Endothelial cell of umbilical vein (primary cell): ENCODE data around the gene ABCC4. TPM values are rescaled to one million over a fixed set of nuclear protein-coding genes. Genes with fewer than 3 reads are reported as not detected.

Experiments used
- BruUV-seq: library from RNA; stranded (reverse); fragments of 400-500 nt; replicated peaks from 2 replicates; lab custom pipeline; 2021; lab: Mats Ljungman, UMichigan
- CTCF ChIA-PET: fragments of 300-600, 350-600 bp; sonication (Branson Sonifier 250); formaldehyde crosslinking; loops from one replicate; lab custom pipeline; 2021; ENCODE audit warnings: antibody characterized with exemption, inconsistent platforms; lab: Charles Lee
- POLR2A ChIA-PET: fragments of 300-600, 350-600 bp; sonication (Branson Sonifier 250); formaldehyde crosslinking; loops from one replicate; lab custom pipeline; 2021; ENCODE audit warnings: antibody characterized with exemption, inconsistent platforms; lab: Charles Lee
- DNase-seq: peaks from one replicate; pipeline ENCODE4 v3.0.0-alpha.2; 2011; ENCODE audit warnings: low read depth, low spot score
- FAIRE-seq: peaks from 2 replicates; lab custom pipeline; 2011; peaks lifted over from hg19 to GRCh38; lab: Jason Lieb, UNC
- H2AFZ ChIP-seq: 2 replicates; pipeline ENCODE4 v1.6.0; 2012; ENCODE audit warnings: low read depth, low read length, control low read depth, inconsistent platforms
- H3K27ac ChIP-seq: 2 replicates; pipeline ENCODE4 v1.5.1; 2011; ENCODE audit warnings: low read depth, mild to moderate bottlenecking, control low read depth, low read length, moderate library complexity; ENCODE audit not compliant: insufficient read depth
- H3K27me3 ChIP-seq, 2 experiments: 2 replicates each; pipeline versions ENCODE4 v1.6.0 to v1.6.1; 2011; ENCODE audit warnings: low read length in 2 of 2, mixed read lengths in 1 of 2; ENCODE audit not compliant: control insufficient read depth in 2 of 2, insufficient read depth in 2 of 2
- H3K36me3 ChIP-seq, 2 experiments: 2 replicates in 1 of 2; 3 replicates in 1 of 2; pipeline ENCODE4 v1.5.1; 2011; ENCODE audit warnings: low read length in 2 of 2, mild to moderate bottlenecking in 1 of 2, moderate library complexity in 1 of 2; ENCODE audit not compliant: control insufficient read depth in 2 of 2, insufficient read depth in 2 of 2; ENCODE audit errors: extremely low read depth in 1 of 2
- H3K4me1 ChIP-seq: 3 replicates; pipeline ENCODE4 v1.5.1; 2011; ENCODE audit warnings: mild to moderate bottlenecking, low read length; ENCODE audit not compliant: control insufficient read depth, insufficient read depth; ENCODE audit errors: extremely low read depth
- H3K4me2 ChIP-seq: 2 replicates; pipeline ENCODE4 v1.6.1; 2011; ENCODE audit warnings: low read length, control low read depth, mixed read lengths; ENCODE audit not compliant: insufficient read depth
- H3K4me3 ChIP-seq, 3 experiments: fragments of 200-600 bp in 1 of 3; sonication (generic), shearing (Covaris generic) in 1 of 3; replicated peaks in 1 of 3; 2 replicates each; pipeline ENCODE4 v1.5.1; 2011 to 2016; ENCODE audit warnings: control low read depth in 3 of 3, low read length in 3 of 3, mild to moderate bottlenecking in 2 of 3, inconsistent platforms in 1 of 3, low read depth in 1 of 3, moderate library complexity in 1 of 3; ENCODE audit not compliant: insufficient read depth in 1 of 3
- H3K79me2 ChIP-seq: 2 replicates; pipeline ENCODE4 v1.6.0; 2012; ENCODE audit warnings: low read length, inconsistent platforms; ENCODE audit not compliant: control insufficient read depth, insufficient read depth
- H3K9ac ChIP-seq: replicated peaks from 2 replicates; pipeline ENCODE3; 2011; ENCODE audit warnings: low read length, control low read depth; ENCODE audit not compliant: insufficient read depth; ENCODE audit errors: extremely low read depth
- H3K9me1 ChIP-seq: replicated peaks from 3 replicates; pipeline ENCODE4 v1.6.0; 2011; ENCODE audit warnings: mild to moderate bottlenecking, low read length; ENCODE audit not compliant: control insufficient read depth, insufficient read depth; ENCODE audit errors: extremely low read depth
- H3K9me3 ChIP-seq: replicated peaks from 2 replicates; pipeline ENCODE4 v1.5.1; 2012; ENCODE audit warnings: low read length, inconsistent platforms; ENCODE audit not compliant: control insufficient read depth, insufficient read depth
- H4K20me1 ChIP-seq: replicated peaks from 2 replicates; pipeline ENCODE3; 2011; ENCODE audit warnings: mild to moderate bottlenecking, low read length; ENCODE audit not compliant: control insufficient read depth, insufficient read depth; ENCODE audit errors: extremely low read depth
- CTCF ChIP-seq, 2 donors: IDR thresholded peaks; 1 replicate in 1 of 2; 2 replicates in 1 of 2; pipeline ENCODE4 v1.5.1; 2011; ENCODE audit warnings: low read length in 2 of 2, mild to moderate bottlenecking in 2 of 2, moderate library complexity in 2 of 2, control low read depth in 1 of 2, inconsistent platforms in 1 of 2, low read depth in 1 of 2; ENCODE audit not compliant: insufficient read depth in 1 of 2; ENCODE audit errors: extremely low read depth in 1 of 2
- EZH2 ChIP-seq: IDR thresholded peaks from 2 replicates; pipeline ENCODE4 v1.6.1; 2012; ENCODE audit warnings: borderline replicate concordance, low read depth, mild to moderate bottlenecking, moderate library complexity, low read length, inconsistent platforms; ENCODE audit not compliant: severe bottlenecking
- FOS ChIP-seq: IDR thresholded peaks from 2 replicates; pipeline ENCODE4 v1.6.1; 2011; ENCODE audit warnings: mild to moderate bottlenecking, low read length, moderate library complexity, borderline replicate concordance; ENCODE audit not compliant: insufficient read depth
- GATA2 ChIP-seq: IDR thresholded peaks from 2 replicates; pipeline ENCODE4 v1.7.0; 2011; ENCODE audit warnings: low read depth, mild to moderate bottlenecking, moderate library complexity, mixed read lengths, low read length; ENCODE audit not compliant: insufficient read length, insufficient read depth
- JUN ChIP-seq: IDR thresholded peaks from 2 replicates; pipeline ENCODE4 v1.6.1; 2011; ENCODE audit warnings: borderline replicate concordance, low read depth; ENCODE audit not compliant: insufficient read length, insufficient read depth
- MAX ChIP-seq: IDR thresholded peaks from 2 replicates; pipeline ENCODE4 v1.6.1; 2011; ENCODE audit not compliant: insufficient read depth, insufficient read length
- MYC ChIP-seq: IDR thresholded peaks from one replicate; pipeline ENCODE4 v1.6.1; 2011; ENCODE audit warnings: mild to moderate bottlenecking, low read depth, low read length
- POLR2A ChIP-seq: IDR thresholded peaks from 2 replicates; pipeline ENCODE4 v1.6.1; 2012; ENCODE audit warnings: low read depth, mild to moderate bottlenecking, control low read depth, low read length
- POLR2AphosphoS5 ChIP-seq: IDR thresholded peaks from 2 replicates; pipeline ENCODE4 v1.6.1; 2012; ENCODE audit warnings: low read depth, mild to moderate bottlenecking, control low read depth, low read length, moderate library complexity; ENCODE audit not compliant: insufficient read depth
- dilution Hi-C: fragments of 300-500 bp; cut with MboI; formaldehyde crosslinking; loops from one replicate; pipeline ENCODE4 v1.15.0; 2019; ENCODE audit warnings: low sequenced_read_pairs; ENCODE audit not compliant: extremely low pct_ligation_motif_present
- intact Hi-C: fragments of 100-400 bp; cut with micrococcal nuclease; formaldehyde crosslinking; loops from one replicate; pipeline ENCODE4 v1.10.0; 2022
- polyA plus RNA-seq, 4 experiments: library from polyadenylated mRNA; depleted of rRNA in 3 of 4; stranded (reverse) in 3 of 4; unstranded in 1 of 4; fragments of >200 nt; gene quantifications; 2 replicates each; pipeline versions ENCODE4 v1.2.1 to v1.2.3, GENCODE V29; 2011 to 2012; ENCODE audit warnings: missing spikeins in 1 of 4
- total RNA-seq: library from RNA; stranded (reverse); gene quantifications from 2 replicates; pipeline ENCODE4 v1.2.3, GENCODE V29; 2021

The ABCC4 gene
- total and polyA plus RNA-seq, 2 donors (not counting 3 experiments of a cell fraction or from before 2014, with no cell fraction given): 9.2 to 15.9 TPM

- POLR2A ChIA-PET: no interaction called here
- Histone ChIP-seq H3K79me2 (no peaks in the 10 kb centered on the region), H3K9me1 (no peaks in the 10 kb centered on the region), H3K4me3 (no peak overlapping the region), H3K36me3 (no peaks in the 10 kb centered on the region), H3K27me3 (no peaks in the 10 kb centered on the region), H3K4me2 (no peak overlapping the region), H2AFZ (no peak overlapping the region), H3K27ac (no peak overlapping the region), H4K20me1 (no peaks in the 10 kb centered on the region), H3K9ac (no peak overlapping the region), H3K4me1 (peaks cover 8% of the 10 kb centered on the region), H3K9me3 (no peaks in the 10 kb centered on the region)
- dilution Hi-C loops: no loop called here
- DNase-seq (no peak), FAIRE-seq (no peak)
- BruUV-seq: no TSS peak
- intact Hi-C loops: no loop called here
- CTCF ChIA-PET: interaction anchor here (0.9 kb wide), 1 partner anchor 30 kb away, joined by 3 read pairs; no protein-coding TSS in a partner anchor
- TF ChIP-seq GATA2: no peak
- TF ChIP-seq FOS: no peak
- no peak for TF ChIP-seq POLR2A
- TF ChIP-seq CTCF (IDR thresholded peaks at IDR 0.05; ENCODE audit: extremely low read depth in 1 of 2, insufficient read depth in 1 of 2, low read depth in 1 of 2, low read length in 2 of 2): no peak
- no peak for TF ChIP-seq EZH2
- no peak for TF ChIP-seq MYC
- no peak for TF ChIP-seq JUN
- TF ChIP-seq POLR2AphosphoS5: no peak
- TF ChIP-seq MAX: no peak
Measured at GRCh38 chr13:95326695-95327094, 25.4 kb upstream of the ABCC4 start.
